ENCODE data around the gene DUSP14. TPM values are rescaled to one million over a fixed set of nuclear protein-coding genes. Genes with fewer than 3 reads are reported as not detected.
A peak's percentile ranks its signal among the peaks of the same experiment; 100 is the strongest.

The DUSP14 gene
- total and polyA plus RNA-seq, 2 of the 13 experiments (the other 11 are each of a cell fraction or from before 2014, with no cell fraction given), result 33.5 to 39.8 TPM

DNA sequence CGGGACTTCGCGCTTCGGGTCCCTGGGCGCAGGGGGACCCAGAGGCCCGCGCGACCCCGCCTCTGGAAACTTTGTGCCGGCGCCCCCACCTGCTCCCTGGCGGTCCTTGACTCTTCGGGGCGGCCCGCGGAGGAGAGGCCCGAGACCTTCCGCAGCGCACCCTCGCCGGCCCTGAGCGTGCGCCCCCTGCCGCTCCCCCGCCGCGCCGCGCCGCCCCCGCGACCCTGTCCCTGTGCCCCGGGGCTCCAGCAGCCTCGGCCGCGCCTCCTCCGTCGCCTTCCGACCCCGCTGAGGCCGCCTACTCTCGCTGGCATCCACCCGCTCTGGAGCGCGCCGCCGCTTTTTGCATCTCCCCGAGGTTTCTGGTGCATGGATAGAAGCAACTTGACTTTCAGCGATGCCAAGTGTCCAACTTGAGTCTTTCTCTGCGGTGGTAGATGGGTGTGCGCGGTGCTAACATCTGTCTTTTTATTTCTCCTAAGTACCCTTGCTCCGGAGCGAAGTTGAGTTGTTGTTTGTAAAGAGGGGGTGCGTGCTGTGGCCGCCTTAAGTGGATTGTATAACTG, 414 bp downstream of the DUSP14 start (continued):
- TF ChIP-seq NONO (IDR thresholded peaks at IDR 0.05) (no peak), NONO (CRISPR knock-in tag; conservative IDR thresholded peaks at IDR 0.05) (no peak), TCF12 (IDR thresholded peaks at IDR 0.05) (no peak), TCF12 (CRISPR knock-in tag; IDR thresholded peaks at IDR 0.05) (no peak), ZNF75D (CRISPR knock-in tag; IDR thresholded peaks at IDR 0.05; ENCODE audit: borderline replicate concordance) (no peak), HHEX (CRISPR knock-in tag; IDR thresholded peaks at IDR 0.05) (no peak), RBFOX2 (IDR thresholded peaks at IDR 0.05; ENCODE audit: low read depth, low read length) (no peak), RFX5 (IDR thresholded peaks at IDR 0.05; ENCODE audit: low read depth, low read length) (no peak), ZNF3 (CRISPR knock-in tag; IDR thresholded peaks at IDR 0.05) (no peak), MYC (CRISPR knock-in tag; IDR thresholded peaks at IDR 0.05; ENCODE audit: borderline replicate concordance) (peak; percentile 37; the same call in 1 of the 2 replicates), TCF7L2 (IDR thresholded peaks at IDR 0.05; ENCODE audit: low read depth, low read length) (no peak), ZFP36 (IDR thresholded peaks at IDR 0.05; ENCODE audit: borderline replicate concordance, low read depth, low read length, partially characterized antibody) (no peak), SNAPC2 (CRISPR knock-in tag; IDR thresholded peaks at IDR 0.05) (no peak)
- TF ChIP-seq, protein P1, sequence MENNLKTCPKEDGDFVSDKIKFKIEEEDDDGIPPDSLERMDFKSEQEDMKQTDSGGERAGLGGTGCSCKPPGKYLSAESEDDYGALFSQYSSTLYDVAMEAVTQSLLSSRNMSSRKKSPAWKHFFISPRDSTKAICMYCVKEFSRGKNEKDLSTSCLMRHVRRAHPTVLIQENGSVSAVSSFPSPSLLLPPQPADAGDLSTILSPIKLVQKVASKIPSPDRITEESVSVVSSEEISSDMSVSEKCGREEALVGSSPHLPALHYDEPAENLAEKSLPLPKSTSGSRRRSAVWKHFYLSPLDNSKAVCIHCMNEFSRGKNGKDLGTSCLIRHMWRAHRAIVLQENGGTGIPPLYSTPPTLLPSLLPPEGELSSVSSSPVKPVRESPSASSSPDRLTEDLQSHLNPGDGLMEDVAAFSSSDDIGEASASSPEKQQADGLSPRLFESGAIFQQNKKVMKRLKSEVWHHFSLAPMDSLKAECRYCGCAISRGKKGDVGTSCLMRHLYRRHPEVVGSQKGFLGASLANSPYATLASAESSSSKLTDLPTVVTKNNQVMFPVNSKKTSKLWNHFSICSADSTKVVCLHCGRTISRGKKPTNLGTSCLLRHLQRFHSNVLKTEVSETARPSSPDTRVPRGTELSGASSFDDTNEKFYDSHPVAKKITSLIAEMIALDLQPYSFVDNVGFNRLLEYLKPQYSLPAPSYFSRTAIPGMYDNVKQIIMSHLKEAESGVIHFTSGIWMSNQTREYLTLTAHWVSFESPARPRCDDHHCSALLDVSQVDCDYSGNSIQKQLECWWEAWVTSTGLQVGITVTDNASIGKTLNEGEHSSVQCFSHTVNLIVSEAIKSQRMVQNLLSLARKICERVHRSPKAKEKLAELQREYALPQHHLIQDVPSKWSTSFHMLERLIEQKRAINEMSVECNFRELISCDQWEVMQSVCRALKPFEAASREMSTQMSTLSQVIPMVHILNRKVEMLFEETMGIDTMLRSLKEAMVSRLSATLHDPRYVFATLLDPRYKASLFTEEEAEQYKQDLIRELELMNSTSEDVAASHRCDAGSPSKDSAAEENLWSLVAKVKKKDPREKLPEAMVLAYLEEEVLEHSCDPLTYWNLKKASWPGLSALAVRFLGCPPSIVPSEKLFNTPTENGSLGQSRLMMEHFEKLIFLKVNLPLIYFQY (CRISPR knock-in tag; IDR thresholded peaks at IDR 0.05; ENCODE audit: borderline replicate concordance), result no peak
- TF ChIP-seq, protein P2, sequence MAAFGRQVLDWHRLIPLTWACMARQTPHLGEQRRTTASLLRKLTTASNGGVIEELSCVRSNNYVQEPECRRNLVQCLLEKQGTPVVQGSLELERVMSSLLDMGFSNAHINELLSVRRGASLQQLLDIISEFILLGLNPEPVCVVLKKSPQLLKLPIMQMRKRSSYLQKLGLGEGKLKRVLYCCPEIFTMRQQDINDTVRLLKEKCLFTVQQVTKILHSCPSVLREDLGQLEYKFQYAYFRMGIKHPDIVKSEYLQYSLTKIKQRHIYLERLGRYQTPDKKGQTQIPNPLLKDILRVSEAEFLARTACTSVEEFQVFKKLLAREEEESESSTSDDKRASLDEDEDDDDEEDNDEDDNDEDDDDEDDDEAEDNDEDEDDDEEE (CRISPR knock-in tag; IDR thresholded peaks at IDR 0.05), result 0 out of 2 replicates have a peak, but pooled peaks have one; percentile 36
- TF ChIP-seq, protein P3, sequence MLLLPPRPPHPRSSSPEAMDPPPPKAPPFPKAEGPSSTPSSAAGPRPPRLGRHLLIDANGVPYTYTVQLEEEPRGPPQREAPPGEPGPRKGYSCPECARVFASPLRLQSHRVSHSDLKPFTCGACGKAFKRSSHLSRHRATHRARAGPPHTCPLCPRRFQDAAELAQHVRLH (CRISPR knock-in tag; IDR thresholded peaks at IDR 0.05; ENCODE audit: borderline replicate concordance, low read depth), result 0 out of 2 replicates have a peak, but pooled peaks have one; percentile 26
- TF ChIP-seq, protein P4, sequence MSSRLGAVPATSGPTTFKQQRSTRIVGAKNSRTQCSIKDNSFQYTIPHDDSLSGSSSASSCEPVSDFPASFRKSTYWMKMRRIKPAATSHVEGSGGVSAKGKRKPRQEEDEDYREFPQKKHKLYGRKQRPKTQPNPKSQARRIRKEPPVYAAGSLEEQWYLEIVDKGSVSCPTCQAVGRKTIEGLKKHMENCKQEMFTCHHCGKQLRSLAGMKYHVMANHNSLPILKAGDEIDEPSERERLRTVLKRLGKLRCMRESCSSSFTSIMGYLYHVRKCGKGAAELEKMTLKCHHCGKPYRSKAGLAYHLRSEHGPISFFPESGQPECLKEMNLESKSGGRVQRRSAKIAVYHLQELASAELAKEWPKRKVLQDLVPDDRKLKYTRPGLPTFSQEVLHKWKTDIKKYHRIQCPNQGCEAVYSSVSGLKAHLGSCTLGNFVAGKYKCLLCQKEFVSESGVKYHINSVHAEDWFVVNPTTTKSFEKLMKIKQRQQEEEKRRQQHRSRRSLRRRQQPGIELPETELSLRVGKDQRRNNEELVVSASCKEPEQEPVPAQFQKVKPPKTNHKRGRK (CRISPR knock-in tag; IDR thresholded peaks at IDR 0.05), result no peak
- TF ChIP-seq, protein P5, sequence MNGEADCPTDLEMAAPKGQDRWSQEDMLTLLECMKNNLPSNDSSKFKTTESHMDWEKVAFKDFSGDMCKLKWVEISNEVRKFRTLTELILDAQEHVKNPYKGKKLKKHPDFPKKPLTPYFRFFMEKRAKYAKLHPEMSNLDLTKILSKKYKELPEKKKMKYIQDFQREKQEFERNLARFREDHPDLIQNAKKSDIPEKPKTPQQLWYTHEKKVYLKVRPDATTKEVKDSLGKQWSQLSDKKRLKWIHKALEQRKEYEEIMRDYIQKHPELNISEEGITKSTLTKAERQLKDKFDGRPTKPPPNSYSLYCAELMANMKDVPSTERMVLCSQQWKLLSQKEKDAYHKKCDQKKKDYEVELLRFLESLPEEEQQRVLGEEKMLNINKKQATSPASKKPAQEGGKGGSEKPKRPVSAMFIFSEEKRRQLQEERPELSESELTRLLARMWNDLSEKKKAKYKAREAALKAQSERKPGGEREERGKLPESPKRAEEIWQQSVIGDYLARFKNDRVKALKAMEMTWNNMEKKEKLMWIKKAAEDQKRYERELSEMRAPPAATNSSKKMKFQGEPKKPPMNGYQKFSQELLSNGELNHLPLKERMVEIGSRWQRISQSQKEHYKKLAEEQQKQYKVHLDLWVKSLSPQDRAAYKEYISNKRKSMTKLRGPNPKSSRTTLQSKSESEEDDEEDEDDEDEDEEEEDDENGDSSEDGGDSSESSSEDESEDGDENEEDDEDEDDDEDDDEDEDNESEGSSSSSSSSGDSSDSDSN (CRISPR knock-in tag; IDR thresholded peaks at IDR 0.05), result peak; percentile 68; the same call in 1 of the 2 replicates
- TF ChIP-seq, protein P6, sequence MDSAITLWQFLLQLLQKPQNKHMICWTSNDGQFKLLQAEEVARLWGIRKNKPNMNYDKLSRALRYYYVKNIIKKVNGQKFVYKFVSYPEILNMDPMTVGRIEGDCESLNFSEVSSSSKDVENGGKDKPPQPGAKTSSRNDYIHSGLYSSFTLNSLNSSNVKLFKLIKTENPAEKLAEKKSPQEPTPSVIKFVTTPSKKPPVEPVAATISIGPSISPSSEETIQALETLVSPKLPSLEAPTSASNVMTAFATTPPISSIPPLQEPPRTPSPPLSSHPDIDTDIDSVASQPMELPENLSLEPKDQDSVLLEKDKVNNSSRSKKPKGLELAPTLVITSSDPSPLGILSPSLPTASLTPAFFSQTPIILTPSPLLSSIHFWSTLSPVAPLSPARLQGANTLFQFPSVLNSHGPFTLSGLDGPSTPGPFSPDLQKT (CRISPR knock-in tag; IDR thresholded peaks at IDR 0.05; ENCODE audit: borderline replicate concordance), result no peak

Measured in HepG2 (cell line).